HepG2 (cell line): ENCODE measurements around the gene C12orf43. TPM values are rescaled to one million over a fixed set of nuclear protein-coding genes. Genes with fewer than 3 reads are reported as not detected.

ENCODE experiments used
- AGO1 ChIP-seq: fragments of 200-400 bp; formaldehyde crosslinking; IDR thresholded peaks from 2 replicates; pipeline ENCODE4 v1.6.1; 2017; ENCODE audit warnings: mild to moderate bottlenecking, low read depth, low read length, moderate library complexity; ENCODE audit not compliant: poor library complexity, severe bottlenecking
- CBX1 ChIP-seq: IDR thresholded peaks from one replicate; pipeline ENCODE4 v1.6.1; 2016; ENCODE audit warnings: antibody characterized with exemption, low read depth
- FLYWCH1 ChIP-seq: sonication (generic); formaldehyde crosslinking; IDR thresholded peaks from 2 replicates; pipeline ENCODE4 v1.8.1; 2023; ENCODE audit warnings: mild to moderate bottlenecking, missing genetic modification reagents
- HINFP ChIP-seq: sonication (generic); formaldehyde crosslinking; IDR thresholded peaks from 2 replicates; pipeline ENCODE4 v1.4.0; 2020; ENCODE audit warnings: low read depth, mild to moderate bottlenecking, missing genetic modification reagents
- HNRNPLL ChIP-seq: fragments of 200-400 bp; formaldehyde crosslinking; IDR thresholded peaks from 2 replicates; pipeline ENCODE4 v1.6.1; 2017; ENCODE audit warnings: mild to moderate bottlenecking, low read depth, low read length; ENCODE audit not compliant: poor library complexity, severe bottlenecking
- IKZF1 ChIP-seq: fragments of 450-650 bp; IDR thresholded peaks from 2 replicates; pipeline ENCODE4 v1.7.1; 2016
- MAZ ChIP-seq, 2 experiments: sonication (generic) in 1 of 2; formaldehyde crosslinking in 1 of 2; IDR thresholded peaks; 2 replicates each; pipeline versions ENCODE4 v1.5.0 to v1.6.1; 2012 to 2020; ENCODE audit warnings: low read depth in 2 of 2, mild to moderate bottlenecking in 2 of 2, borderline replicate concordance in 1 of 2, improper control_type of control experiment in 1 of 2, low read length in 1 of 2, missing genetic modification reagents in 1 of 2, moderate library complexity in 1 of 2
- NKX3-1 ChIP-seq: sonication (generic); formaldehyde crosslinking; IDR thresholded peaks from 2 replicates; pipeline ENCODE4 v1.5.0; 2020; ENCODE audit warnings: missing genetic modification reagents
- NR0B2 ChIP-seq: sonication (generic); formaldehyde crosslinking; IDR thresholded peaks from 2 replicates; pipeline ENCODE4 v1.4.0; 2020; ENCODE audit warnings: mild to moderate bottlenecking, missing genetic modification reagents
- PAXIP1 ChIP-seq: sonication (generic); formaldehyde crosslinking; conservative IDR thresholded peaks from 2 replicates; pipeline ENCODE4 v1.4.0; 2020; ENCODE audit warnings: mild to moderate bottlenecking, missing genetic modification reagents, moderate library complexity
- PHB2 ChIP-seq: fragments of 450-650 bp; IDR thresholded peaks from 2 replicates; pipeline ENCODE4 v1.6.1; 2018; ENCODE audit not compliant: partially characterized antibody
- SRSF4 ChIP-seq: fragments of 200-400 bp; formaldehyde crosslinking; IDR thresholded peaks from one replicate; pipeline ENCODE4 v1.6.1; 2018; ENCODE audit warnings: mild to moderate bottlenecking, low read depth, low read length, moderate library complexity; ENCODE audit not compliant: poor library complexity, severe bottlenecking
- SYNCRIP ChIP-seq: fragments of 200-400 bp; formaldehyde crosslinking; IDR thresholded peaks from 2 replicates; pipeline ENCODE4 v1.6.1; 2018; ENCODE audit warnings: mild to moderate bottlenecking, low read depth, low read length; ENCODE audit not compliant: insufficient read depth
- TAF1 ChIP-seq: sonication (generic); formaldehyde crosslinking; IDR thresholded peaks from 2 replicates; pipeline ENCODE4 v1.4.0; 2020; ENCODE audit warnings: missing genetic modification reagents
- ZMAT3 ChIP-seq: sonication (generic); formaldehyde crosslinking; conservative IDR thresholded peaks from 2 replicates; pipeline ENCODE4 v1.7.0; 2021; ENCODE audit warnings: missing genetic modification reagents
- ZNF160 ChIP-seq: sonication (generic); formaldehyde crosslinking; IDR thresholded peaks from 2 replicates; pipeline ENCODE4 v1.8.0; 2022; ENCODE audit warnings: mild to moderate bottlenecking, inconsistent platforms, missing genetic modification reagents
- ZNF234 ChIP-seq: sonication (generic); formaldehyde crosslinking; conservative IDR thresholded peaks from 2 replicates; pipeline ENCODE4 v1.5.1; 2020; ENCODE audit warnings: mild to moderate bottlenecking, missing genetic modification reagents
- ZNF350 ChIP-seq: sonication (generic); formaldehyde crosslinking; IDR thresholded peaks from 2 replicates; pipeline ENCODE4 v1.4.0; 2020; ENCODE audit warnings: mild to moderate bottlenecking, low read depth, missing genetic modification reagents, borderline replicate concordance
- ZNF354B ChIP-seq: sonication (generic); formaldehyde crosslinking; IDR thresholded peaks from 2 replicates; pipeline ENCODE4 v1.8.0; 2022; ENCODE audit warnings: mild to moderate bottlenecking, missing genetic modification reagents
- ZNF513 ChIP-seq: sonication (generic); formaldehyde crosslinking; conservative IDR thresholded peaks from 2 replicates; pipeline ENCODE4 v1.5.0; 2020; ENCODE audit warnings: missing genetic modification reagents
- ZNF7 ChIP-seq: IDR thresholded peaks from 2 replicates; pipeline ENCODE4 v1.6.1; 2016; ENCODE audit warnings: missing biosample characterization, missing genetic modification reagents
- polyA plus RNA-seq, 8 experiments: library from polyadenylated mRNA; depleted of rRNA in 3 of 8; stranded (reverse) in 7 of 8; unstranded in 1 of 8; fragments of >200 nt; fragmentation: Illumina TruSeq in 4 of 8; extraction: Trizol in 4 of 8; gene quantifications; 2 replicates each; pipeline versions ENCODE4 v1.2.1 to v1.2.3, GENCODE V29; 2011 to 2016; ENCODE audit warnings: low read depth in 4 of 8, missing spikeins in 1 of 8, mixed read lengths in 1 of 8; ENCODE audit not compliant: insufficient read depth in 1 of 8
- total RNA-seq, 5 experiments: library from RNA; depleted of rRNA; stranded (reverse); fragments of >200 nt; fragmentation: Illumina TruSeq; extraction: Trizol; gene quantifications; 2 replicates each; pipeline ENCODE4 v1.2.3, GENCODE V29; 2016; ENCODE audit warnings: low read depth in 1 of 5

The C12orf43 gene
- total and polyA plus RNA-seq, 2 of the 13 experiments (the other 11 are each of a cell fraction or from before 2014, with no cell fraction given): 7.9 to 11.1 TPM

DNA sequence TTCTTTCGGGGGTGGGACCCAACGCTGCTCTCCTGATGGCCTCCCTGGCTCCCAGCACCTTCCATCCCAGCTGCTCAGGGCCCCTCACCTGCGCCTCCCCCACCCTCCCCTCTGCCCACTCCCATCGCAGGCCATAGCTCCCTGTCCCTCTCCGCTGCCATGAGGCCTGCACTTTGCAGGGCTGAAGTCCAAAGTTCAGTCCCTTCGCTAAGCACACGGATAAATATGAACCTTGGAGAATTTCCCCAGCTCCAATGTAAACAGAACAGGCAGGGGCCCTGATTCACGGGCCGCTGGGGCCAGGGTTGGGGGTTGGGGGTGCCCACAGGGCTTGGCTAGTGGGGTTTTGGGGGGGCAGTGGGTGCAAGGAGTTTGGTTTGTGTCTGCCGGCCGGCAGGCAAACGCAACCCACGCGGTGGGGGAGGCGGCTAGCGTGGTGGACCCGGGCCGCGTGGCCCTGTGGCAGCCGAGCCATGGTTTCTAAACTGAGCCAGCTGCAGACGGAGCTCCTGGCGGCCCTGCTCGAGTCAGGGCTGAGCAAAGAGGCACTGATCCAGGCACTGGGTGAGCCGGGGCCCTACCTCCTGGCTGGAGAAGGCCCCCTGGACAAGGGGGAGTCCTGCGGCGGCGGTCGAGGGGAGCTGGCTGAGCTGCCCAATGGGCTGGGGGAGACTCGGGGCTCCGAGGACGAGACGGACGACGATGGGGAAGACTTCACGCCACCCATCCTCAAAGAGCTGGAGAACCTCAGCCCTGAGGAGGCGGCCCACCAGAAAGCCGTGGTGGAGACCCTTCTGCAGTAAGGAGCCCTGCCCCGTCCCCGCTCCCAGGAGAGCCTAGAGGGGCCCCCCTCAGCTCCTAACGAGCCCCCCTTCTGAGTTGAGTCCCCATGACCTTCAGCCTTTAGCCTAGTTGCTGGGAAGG lies 37.7 kb downstream of the C12orf43 start, which contains the start of gene HNF1A (continued):
- peak; percentile 62; the same call in 1 of the 2 replicates for TF ChIP-seq HINFP
- TF ChIP-seq AGO1: peak; percentile 59
- no peak for TF ChIP-seq ZNF513 (CRISPR knock-in tag)
- peak; percentile 31; the same call in 1 of the 2 replicates for TF ChIP-seq NR0B2 (CRISPR knock-in tag)
- TF ChIP-seq ZMAT3 (CRISPR knock-in tag): peak; percentile 76
- TF ChIP-seq SYNCRIP: no peak
- 0 out of 2 replicates have a peak, but pooled peaks have one; percentile 71 for TF ChIP-seq MAZ (IDR thresholded peaks at IDR 0.05; ENCODE audit: borderline replicate concordance, low read depth, low read length)
- peak; percentile 68; the same call in 1 of the 2 replicates for TF ChIP-seq MAZ (CRISPR knock-in tag; IDR thresholded peaks at IDR 0.05; ENCODE audit: low read depth)
- TF ChIP-seq CBX1: no peak
- no peak; the same call in 1 of the 2 replicates for TF ChIP-seq NKX3-1 (CRISPR knock-in tag)
- TF ChIP-seq FLYWCH1 (CRISPR knock-in tag): no peak
- TF ChIP-seq HNRNPLL: no peak
- TF ChIP-seq ZNF350 (CRISPR knock-in tag): peak; percentile 88
- no peak for TF ChIP-seq ZNF354B (CRISPR knock-in tag)
- TF ChIP-seq ZNF160 (CRISPR knock-in tag): peak; percentile 65; the same call in 1 of the 2 replicates
- no peak for TF ChIP-seq ZNF234
- TF ChIP-seq IKZF1: no peak
- TF ChIP-seq SRSF4: no peak
- TF ChIP-seq TAF1 (CRISPR knock-in tag): peak; percentile 62; the same call in 1 of the 2 replicates
- no peak for TF ChIP-seq ZNF7 (CRISPR knock-in tag)
- TF ChIP-seq PHB2: no peak
- peak; percentile 100 for TF ChIP-seq PAXIP1 (CRISPR knock-in tag)
